RPMI8226 (cell line): Measurements from ENCODE around the gene SLC22A15.
"Not testable (repeated sequence)": the region's sequence is repeated elsewhere in the genome, so short reads cannot be mapped to it uniquely, and the experiment has no call there.

Experiments used
- DNase-seq: peaks from one replicate; pipeline ENCODE4 v3.0.0-alpha.2; 2015

SLC22A15 gene

GRCh38 chr1:116033322-116033721, 57.0 kb downstream of the SLC22A15 start:
- DNase-seq, result no peak

GRCh38 chr1:116036255-116036654, 59.9 kb downstream of the SLC22A15 start:
- no peak for DNase-seq

GRCh38 chr1:116038679-116039078, 62.4 kb downstream of the SLC22A15 start:
- no peak for DNase-seq

GRCh38 chr1:116044071-116044470, 67.8 kb downstream of the SLC22A15 start:
- no peak for DNase-seq

GRCh38 chr1:116046933-116047332, 70.6 kb downstream of the SLC22A15 start:
- DNase-seq, result not testable (repeated sequence)

GRCh38 chr1:116051896-116052295, 75.6 kb downstream of the SLC22A15 start:
- not testable (repeated sequence) for DNase-seq

- DNase-seq, result no peak
Observed at GRCh38 chr1:116062201-116062600, 85.9 kb downstream of the SLC22A15 start.

- DNase-seq, result no peak
Observed at GRCh38 chr1:116064616-116065015, 88.3 kb downstream of the SLC22A15 start.

GRCh38 chr1:116066868-116067565, 90.7 kb downstream of the SLC22A15 start:
- DNase-seq, result no peak

GRCh38 chr1:116067566-116067890, 91.2 kb downstream of the SLC22A15 start:
- DNase-seq, result no peak

- no peak for DNase-seq
Observed at GRCh38 chr1:116075575-116075974, 99.3 kb downstream of the SLC22A15 start.

- DNase-seq, result no peak
Observed at GRCh38 chr1:116075990-116076389, 99.7 kb downstream of the SLC22A15 start.

- DNase-seq, result no peak
Observed at GRCh38 chr1:116076831-116077230, 100.5 kb downstream of the SLC22A15 start.

- DNase-seq, result no peak
Observed at GRCh38 chr1:116078699-116079223, 102.4 kb downstream of the SLC22A15 start.

- no peak for DNase-seq
Observed at GRCh38 chr1:116087628-116088027, 111.3 kb downstream of the SLC22A15 start.

- no peak for DNase-seq
Observed at GRCh38 chr1:116089870-116090269, 113.6 kb downstream of the SLC22A15 start.

GRCh38 chr1:116091083-116091482, 114.8 kb downstream of the SLC22A15 start:
- DNase-seq, result no peak

GRCh38 chr1:116092752-116093489, 116.6 kb downstream of the SLC22A15 start:
- DNase-seq, result no peak

- no peak for DNase-seq
Observed at GRCh38 chr1:116095027-116095426, 118.7 kb downstream of the SLC22A15 start.

- no peak for DNase-seq
Observed at GRCh38 chr1:116096013-116096618, 119.8 kb downstream of the SLC22A15 start.

GRCh38 chr1:116097626-116098025, 121.3 kb downstream of the SLC22A15 start:
- DNase-seq, result no peak

GRCh38 chr1:116099379-116099778, 123.1 kb downstream of the SLC22A15 start:
- DNase-seq, result no peak

- DNase-seq, result no peak
Observed at GRCh38 chr1:116099919-116100318, 123.6 kb downstream of the SLC22A15 start.

GRCh38 chr1:116104667-116105066, 128.4 kb downstream of the SLC22A15 start:
- no peak for DNase-seq
